ENCODE results near the gene TMPRSS3.

Gene TMPRSS3

GRCh38 chr21:42405064-42406013 is 9.5 kb upstream of the TMPRSS3 start:
- no peak for DNase-seq (ENCODE audit: low read depth)
- H3K4me3 ChIP-seq (ENCODE audit: low read depth, low read length): no peak overlapping the region
- TF ChIP-seq CTCF (IDR thresholded peaks at IDR 0.05; ENCODE audit: low read depth, low read length, missing control alignments): no peak

- TF ChIP-seq CTCF (IDR thresholded peaks at IDR 0.05; ENCODE audit: low read depth, low read length, missing control alignments): no peak
- no peak for DNase-seq (ENCODE audit: low read depth)
- no peak overlapping the region for H3K4me3 ChIP-seq (ENCODE audit: low read depth, low read length)
Observed at GRCh38 chr21:42404539-42404938, 8.7 kb upstream of the TMPRSS3 start.

GRCh38 chr21:42403611-42404231 is 7.9 kb upstream of the TMPRSS3 start, which contains the start of gene UBASH3A:
Gene UBASH3A (plus strand): TSS chr21:42403902. CDS start chr21:42403946, 44 bp downstream.
- no peak for DNase-seq (ENCODE audit: low read depth)
- H3K4me3 ChIP-seq (ENCODE audit: low read depth, low read length): no peak within 1 kb of the TSS
- TF ChIP-seq CTCF (IDR thresholded peaks at IDR 0.05; ENCODE audit: low read depth, low read length, missing control alignments): no peak

GRCh38 chr21:42401820-42402251 is 6.0 kb upstream of the TMPRSS3 start:
- no peak for DNase-seq (ENCODE audit: low read depth)
- no peak overlapping the region for H3K4me3 ChIP-seq (ENCODE audit: low read depth, low read length)
- no peak for TF ChIP-seq CTCF (IDR thresholded peaks at IDR 0.05; ENCODE audit: low read depth, low read length, missing control alignments)

- TF ChIP-seq CTCF (IDR thresholded peaks at IDR 0.05; ENCODE audit: low read depth, low read length, missing control alignments): no peak
- DNase-seq (ENCODE audit: low read depth): no peak
- no peak overlapping the region for H3K4me3 ChIP-seq (ENCODE audit: low read depth, low read length)
Observed at GRCh38 chr21:42401154-42401553, 5.3 kb upstream of the TMPRSS3 start.

- H3K4me3 ChIP-seq (ENCODE audit: low read depth, low read length): no peak overlapping the region
- TF ChIP-seq CTCF (IDR thresholded peaks at IDR 0.05; ENCODE audit: low read depth, low read length, missing control alignments): no peak
- DNase-seq (ENCODE audit: low read depth): no peak
Observed at GRCh38 chr21:42400525-42400924, 4.7 kb upstream of the TMPRSS3 start.

All from GM12864 (cell line).